Neural cell (in vitro differentiated cells): ENCODE data around the gene S100B.

ENCODE experiments used
- EP300 ChIP-seq: fragments of 450-650 bp; conservative IDR thresholded peaks from 2 replicates; pipeline ENCODE4 v1.6.1; 2014; ENCODE audit warnings: antibody characterized with exemption, mild to moderate bottlenecking, moderate library complexity; ENCODE audit not compliant: poor library complexity, severe bottlenecking
- EZH2 ChIP-seq: fragments of 200-600, 300-800 bp; shearing (Covaris generic), sonication (generic); IDR thresholded peaks from 2 replicates; pipeline ENCODE4 v1.6.1; 2014; ENCODE audit warnings: antibody characterized with exemption, low read length, borderline replicate concordance, mild to moderate bottlenecking; ENCODE audit not compliant: insufficient read depth, poor library complexity, severe bottlenecking
- MXI1 ChIP-seq: fragments of 450-650 bp; conservative IDR thresholded peaks from 2 replicates; pipeline ENCODE4 v1.6.1; 2014; ENCODE audit warnings: antibody characterized with exemption, mild to moderate bottlenecking; ENCODE audit not compliant: poor library complexity, severe bottlenecking
- POLR2AphosphoS5 ChIP-seq: IDR thresholded peaks from 2 replicates; pipeline ENCODE4 v1.6.1; 2012
- RAD21 ChIP-seq: fragments of 450-650 bp; conservative IDR thresholded peaks from 2 replicates; pipeline ENCODE4 v1.6.1; 2014; ENCODE audit warnings: antibody characterized with exemption, mild to moderate bottlenecking, moderate library complexity
- SMC3 ChIP-seq: fragments of 450-650 bp; conservative IDR thresholded peaks from 2 replicates; pipeline ENCODE4 v1.6.1; 2014; ENCODE audit warnings: antibody characterized with exemption, mild to moderate bottlenecking, moderate library complexity; ENCODE audit not compliant: poor library complexity
- TAF1 ChIP-seq: IDR thresholded peaks from 2 replicates; pipeline ENCODE4 v1.6.1; 2012; ENCODE audit warnings: low read depth
- TF ChIP-seq, protein P1 (sequence below): fragments of 450-650 bp; IDR thresholded peaks from 2 replicates; pipeline ENCODE4 v1.5.1; 2014; ENCODE audit warnings: antibody characterized with exemption, mild to moderate bottlenecking, moderate library complexity; ENCODE audit not compliant: poor library complexity, severe bottlenecking
- TF ChIP-seq, protein P2 (sequence below): IDR thresholded peaks from 2 replicates; pipeline ENCODE4 v1.6.1; 2012; ENCODE audit warnings: borderline replicate concordance

- TF ChIP-seq EZH2 (no peak), POLR2AphosphoS5 (no peak), MXI1 (no peak), SMC3 (no peak), TAF1 (no peak), RAD21 (no peak), EP300 (no peak)
- TF ChIP-seq, protein P1, sequence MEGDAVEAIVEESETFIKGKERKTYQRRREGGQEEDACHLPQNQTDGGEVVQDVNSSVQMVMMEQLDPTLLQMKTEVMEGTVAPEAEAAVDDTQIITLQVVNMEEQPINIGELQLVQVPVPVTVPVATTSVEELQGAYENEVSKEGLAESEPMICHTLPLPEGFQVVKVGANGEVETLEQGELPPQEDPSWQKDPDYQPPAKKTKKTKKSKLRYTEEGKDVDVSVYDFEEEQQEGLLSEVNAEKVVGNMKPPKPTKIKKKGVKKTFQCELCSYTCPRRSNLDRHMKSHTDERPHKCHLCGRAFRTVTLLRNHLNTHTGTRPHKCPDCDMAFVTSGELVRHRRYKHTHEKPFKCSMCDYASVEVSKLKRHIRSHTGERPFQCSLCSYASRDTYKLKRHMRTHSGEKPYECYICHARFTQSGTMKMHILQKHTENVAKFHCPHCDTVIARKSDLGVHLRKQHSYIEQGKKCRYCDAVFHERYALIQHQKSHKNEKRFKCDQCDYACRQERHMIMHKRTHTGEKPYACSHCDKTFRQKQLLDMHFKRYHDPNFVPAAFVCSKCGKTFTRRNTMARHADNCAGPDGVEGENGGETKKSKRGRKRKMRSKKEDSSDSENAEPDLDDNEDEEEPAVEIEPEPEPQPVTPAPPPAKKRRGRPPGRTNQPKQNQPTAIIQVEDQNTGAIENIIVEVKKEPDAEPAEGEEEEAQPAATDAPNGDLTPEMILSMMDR, result no peak
- TF ChIP-seq, protein P2, sequence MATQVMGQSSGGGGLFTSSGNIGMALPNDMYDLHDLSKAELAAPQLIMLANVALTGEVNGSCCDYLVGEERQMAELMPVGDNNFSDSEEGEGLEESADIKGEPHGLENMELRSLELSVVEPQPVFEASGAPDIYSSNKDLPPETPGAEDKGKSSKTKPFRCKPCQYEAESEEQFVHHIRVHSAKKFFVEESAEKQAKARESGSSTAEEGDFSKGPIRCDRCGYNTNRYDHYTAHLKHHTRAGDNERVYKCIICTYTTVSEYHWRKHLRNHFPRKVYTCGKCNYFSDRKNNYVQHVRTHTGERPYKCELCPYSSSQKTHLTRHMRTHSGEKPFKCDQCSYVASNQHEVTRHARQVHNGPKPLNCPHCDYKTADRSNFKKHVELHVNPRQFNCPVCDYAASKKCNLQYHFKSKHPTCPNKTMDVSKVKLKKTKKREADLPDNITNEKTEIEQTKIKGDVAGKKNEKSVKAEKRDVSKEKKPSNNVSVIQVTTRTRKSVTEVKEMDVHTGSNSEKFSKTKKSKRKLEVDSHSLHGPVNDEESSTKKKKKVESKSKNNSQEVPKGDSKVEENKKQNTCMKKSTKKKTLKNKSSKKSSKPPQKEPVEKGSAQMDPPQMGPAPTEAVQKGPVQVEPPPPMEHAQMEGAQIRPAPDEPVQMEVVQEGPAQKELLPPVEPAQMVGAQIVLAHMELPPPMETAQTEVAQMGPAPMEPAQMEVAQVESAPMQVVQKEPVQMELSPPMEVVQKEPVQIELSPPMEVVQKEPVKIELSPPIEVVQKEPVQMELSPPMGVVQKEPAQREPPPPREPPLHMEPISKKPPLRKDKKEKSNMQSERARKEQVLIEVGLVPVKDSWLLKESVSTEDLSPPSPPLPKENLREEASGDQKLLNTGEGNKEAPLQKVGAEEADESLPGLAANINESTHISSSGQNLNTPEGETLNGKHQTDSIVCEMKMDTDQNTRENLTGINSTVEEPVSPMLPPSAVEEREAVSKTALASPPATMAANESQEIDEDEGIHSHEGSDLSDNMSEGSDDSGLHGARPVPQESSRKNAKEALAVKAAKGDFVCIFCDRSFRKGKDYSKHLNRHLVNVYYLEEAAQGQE, result no peak
Observed at GRCh38 chr21:46550116-46550941, 54.6 kb downstream of the S100B start.
